Measurements from ENCODE around the gene SPATA20.

Gene SPATA20

GRCh38 chr17:50566886-50567285 is 19.9 kb downstream of the SPATA20 start:
- intact Hi-C loops (cut with DNase I): no loop called here
- no peak for DNase-seq

- intact Hi-C loops (cut with DNase I): no loop called here
- no peak for DNase-seq
Measured at GRCh38 chr17:50568659-50569058, 21.7 kb downstream of the SPATA20 start.

- intact Hi-C loops (cut with DNase I): no loop called here
- no peak for DNase-seq
Measured at GRCh38 chr17:50569592-50569991, 22.6 kb downstream of the SPATA20 start.

- intact Hi-C loops (cut with DNase I): no loop called here
- DNase-seq: no peak
Measured at GRCh38 chr17:50570032-50570431, 23.1 kb downstream of the SPATA20 start.

- DNase-seq: no peak
- intact Hi-C loops (cut with DNase I): no loop called here
Measured at GRCh38 chr17:50570528-50570927, 23.6 kb downstream of the SPATA20 start.

GRCh38 chr17:50571681-50572080 is 24.7 kb downstream of the SPATA20 start:
- DNase-seq: no peak
- intact Hi-C loops (cut with DNase I): no loop called here

GRCh38 chr17:50572541-50572940 is 25.6 kb downstream of the SPATA20 start:
- intact Hi-C loops (cut with DNase I): no loop called here
- DNase-seq: no peak

- intact Hi-C loops (cut with DNase I): no loop called here
- DNase-seq: no peak
Measured at GRCh38 chr17:50573866-50574611, 27.1 kb downstream of the SPATA20 start.

GRCh38 chr17:50575581-50576210 is 28.7 kb downstream of the SPATA20 start:
- no peak for DNase-seq
- intact Hi-C loops (cut with DNase I): no loop called here

GRCh38 chr17:50576864-50577263 is 29.9 kb downstream of the SPATA20 start:
- DNase-seq: peak in 24 of 42 donors; percentile 20 to 71 (median 47)
- intact Hi-C loops (cut with DNase I): no loop called here

- DNase-seq: peak in 1 of 42 donors; percentile 35
- intact Hi-C loops (cut with DNase I): no loop called here
Measured at GRCh38 chr17:50577451-50577954, 30.5 kb downstream of the SPATA20 start.

GRCh38 chr17:50578173-50578572 is 31.2 kb downstream of the SPATA20 start:
- DNase-seq: no peak
- intact Hi-C loops (cut with DNase I): no loop called here

GRCh38 chr17:50579399-50579798 is 32.4 kb downstream of the SPATA20 start:
- intact Hi-C loops (cut with DNase I): no loop called here

GRCh38 chr17:50580646-50581045 is 33.7 kb downstream of the SPATA20 start:
- intact Hi-C loops (cut with DNase I): no loop called here
- DNase-seq: no peak

More at GRCh38 chr17:50579399-50579798, 32.4 kb downstream of the SPATA20 start:
- no peak for DNase-seq

- no peak for DNase-seq
- intact Hi-C loops (cut with DNase I): no loop called here
Measured at GRCh38 chr17:50581316-50581715, 34.3 kb downstream of the SPATA20 start.

GRCh38 chr17:50582741-50583140 is 35.8 kb downstream of the SPATA20 start:
- DNase-seq: no peak
- intact Hi-C loops (cut with DNase I): no loop called here

- DNase-seq: no peak
- intact Hi-C loops (cut with DNase I): no loop called here
Measured at GRCh38 chr17:50583641-50584040, 36.7 kb downstream of the SPATA20 start.

- no peak for DNase-seq
- intact Hi-C loops (cut with DNase I): no loop called here
Measured at GRCh38 chr17:50584116-50584515, 37.1 kb downstream of the SPATA20 start.

GRCh38 chr17:50584749-50585148 is 37.8 kb downstream of the SPATA20 start:
- intact Hi-C loops (cut with DNase I): no loop called here
- DNase-seq: no peak

- DNase-seq: no peak
- intact Hi-C loops (cut with DNase I): no loop called here
Measured at GRCh38 chr17:50585346-50585745, 38.4 kb downstream of the SPATA20 start.

GRCh38 chr17:50585891-50586290 is 38.9 kb downstream of the SPATA20 start:
- intact Hi-C loops (cut with DNase I): no loop called here
- no peak for DNase-seq
